H1 (cell line): ENCODE measurements around the gene PPP4R3C. TPM values are rescaled to one million over a fixed set of nuclear protein-coding genes. Genes with fewer than 3 reads are reported as not detected.

Experiments
- CTCF ChIA-PET: fragments of 300-600 bp; sonication (Branson Sonifier 250); formaldehyde crosslinking; loops from one replicate; lab custom pipeline; 2021; ENCODE audit not compliant: partially characterized antibody; lab: Charles Lee
- POLR2A ChIA-PET: fragments of 300-600 bp; sonication (Branson Sonifier 250); formaldehyde crosslinking; loops from one replicate; lab custom pipeline; 2021; ENCODE audit warnings: inconsistent platforms; ENCODE audit not compliant: partially characterized antibody; lab: Charles Lee
- DNase-seq, 2 experiments: peaks; one replicate each; pipeline versions ENCODE4 v3.0.0 to v3.0.0-alpha.2; 2010 to 2022; ENCODE audit warnings: low spot score in 2 of 2, low read depth in 1 of 2, mixed read lengths in 1 of 2
- FAIRE-seq: peaks from 2 replicates; lab custom pipeline; 2011; peaks lifted over from hg19 to GRCh38; lab: Jason Lieb, UNC
- H2AFZ ChIP-seq: 2 replicates; pipeline ENCODE4 v1.8.1; 2012; ENCODE audit warnings: low read length, inconsistent platforms
- H2AK5ac ChIP-seq: 2 replicates; pipeline ENCODE4 v1.6.1; 2013; ENCODE audit warnings: low read depth, low read length
- H2BK120ac ChIP-seq: replicated peaks from 2 replicates; pipeline ENCODE3; 2013; ENCODE audit warnings: low read depth, low read length, inconsistent platforms
- H2BK12ac ChIP-seq: 2 replicates; pipeline ENCODE4 v1.6.1; 2013; ENCODE audit warnings: low read depth, low read length
- H2BK15ac ChIP-seq: 2 replicates; pipeline ENCODE4 v1.6.1; 2013; ENCODE audit warnings: low read length
- H2BK20ac ChIP-seq: 2 replicates; pipeline ENCODE4 v1.6.1; 2013; ENCODE audit warnings: low read length
- H2BK5ac ChIP-seq: 2 replicates; pipeline ENCODE4 v1.6.1; 2013; ENCODE audit warnings: low read depth, low read length
- H3K14ac ChIP-seq: 2 replicates; pipeline ENCODE4 v1.6.1; 2013; ENCODE audit warnings: inconsistent platforms; ENCODE audit not compliant: insufficient read length
- H3K18ac ChIP-seq: 2 replicates; pipeline ENCODE4 v1.6.1; 2013; ENCODE audit warnings: low read length; ENCODE audit errors: extremely low read depth
- H3K23ac ChIP-seq: 2 replicates; pipeline ENCODE4 v1.6.1; 2013; ENCODE audit warnings: inconsistent platforms; ENCODE audit not compliant: insufficient read length
- H3K23me2 ChIP-seq: 2 replicates; pipeline ENCODE4 v1.6.1; 2013; ENCODE audit warnings: low read depth, low read length
- H3K27ac ChIP-seq: 2 replicates; pipeline ENCODE4 v1.6.1; 2011; ENCODE audit warnings: low read depth, low read length, inconsistent platforms
- H3K27me3 ChIP-seq, 4 experiments: replicated peaks in 1 of 4; 1 replicate in 1 of 4; 2 replicates in 3 of 4; pipeline versions ENCODE4 v1.6.1 to v1.8.1; 2011 to 2013; ENCODE audit warnings: low read length in 3 of 4, mild to moderate bottlenecking in 3 of 4, inconsistent platforms in 2 of 4, mixed read lengths in 2 of 4, moderate library complexity in 1 of 4; ENCODE audit not compliant: control insufficient read depth in 3 of 4, insufficient read depth in 3 of 4; ENCODE audit errors: extremely low read depth in 1 of 4
- H3K36me3 ChIP-seq, 4 experiments: 2 replicates each; pipeline versions ENCODE4 v1.6.1 to v1.8.1; 2011 to 2013; ENCODE audit warnings: mild to moderate bottlenecking in 4 of 4, low read length in 3 of 4, moderate library complexity in 2 of 4, control low read depth in 1 of 4, inconsistent platforms in 1 of 4; ENCODE audit not compliant: insufficient read depth in 4 of 4, control insufficient read depth in 2 of 4
- H3K4ac ChIP-seq: replicated peaks from 2 replicates; pipeline ENCODE3; 2013; ENCODE audit warnings: low read length, low read depth, mixed read lengths, inconsistent platforms; ENCODE audit not compliant: insufficient read length
- H3K4me1 ChIP-seq, 4 experiments: replicated peaks in 1 of 4; 1 replicate in 1 of 4; 2 replicates in 3 of 4; pipeline versions ENCODE4 v1.6.1 to v1.8.1; 2011 to 2013; ENCODE audit warnings: low read length in 3 of 4, inconsistent platforms in 2 of 4, mixed read lengths in 1 of 4; ENCODE audit not compliant: insufficient read depth in 4 of 4, control insufficient read depth in 3 of 4
- H3K4me2 ChIP-seq, 2 experiments: 2 replicates each; pipeline versions ENCODE4 v1.6.1 to v1.8.1; 2011 to 2013; ENCODE audit warnings: low read depth in 2 of 2, low read length in 2 of 2, control low read depth in 1 of 2, inconsistent platforms in 1 of 2, mild to moderate bottlenecking in 1 of 2; ENCODE audit not compliant: insufficient read depth in 1 of 2
- H3K4me3 ChIP-seq, 4 experiments: fragments of 200-600, 300-600 bp in 1 of 4; sonication (generic), shearing (Covaris generic), sonication (Bioruptor Twin) in 1 of 4; 2 replicates each; pipeline versions ENCODE4 v1.5.1 to v1.8.1; 2011 to 2016; ENCODE audit warnings: low read length in 4 of 4, low read depth in 3 of 4, control low read depth in 2 of 4, inconsistent platforms in 2 of 4, mild to moderate bottlenecking in 2 of 4, mixed read lengths in 1 of 4, moderate library complexity in 1 of 4; ENCODE audit not compliant: insufficient read depth in 2 of 4; ENCODE audit errors: extremely low read depth in 1 of 4
- H3K56ac ChIP-seq: replicated peaks from 2 replicates; pipeline ENCODE3; 2013; ENCODE audit warnings: low read depth, mild to moderate bottlenecking, mixed read lengths, low read length, inconsistent platforms; ENCODE audit not compliant: insufficient read length
- H3K79me1 ChIP-seq: 2 replicates; pipeline ENCODE4 v1.6.1; 2013; ENCODE audit warnings: low read depth, low read length, control low read depth
- H3K79me2 ChIP-seq, 2 experiments: 2 replicates each; pipeline versions ENCODE4 v1.6.1 to v1.8.1; 2012 to 2013; ENCODE audit warnings: low read length in 2 of 2, mild to moderate bottlenecking in 2 of 2, inconsistent platforms in 1 of 2; ENCODE audit not compliant: insufficient read depth in 2 of 2, control insufficient read depth in 1 of 2
- H3K9ac ChIP-seq, 4 experiments: replicated peaks in 1 of 4; 1 replicate in 1 of 4; 2 replicates in 3 of 4; pipeline versions ENCODE4 v1.6.1 to v1.8.1; 2011 to 2013; ENCODE audit warnings: low read depth in 3 of 4, low read length in 3 of 4, control low read depth in 2 of 4, mild to moderate bottlenecking in 2 of 4, moderate library complexity in 2 of 4, inconsistent platforms in 1 of 4; ENCODE audit errors: extremely low read depth in 1 of 4
- H3K9me3 ChIP-seq, 2 experiments: 2 replicates each; pipeline versions ENCODE4 v1.6.1 to v1.8.1; 2012 to 2013; ENCODE audit warnings: mild to moderate bottlenecking in 2 of 2, moderate library complexity in 2 of 2, control low read depth in 1 of 2, inconsistent platforms in 1 of 2, low read depth in 1 of 2, low read length in 1 of 2, mixed read lengths in 1 of 2; ENCODE audit not compliant: insufficient read depth in 2 of 2
- H4K20me1 ChIP-seq, 2 experiments: replicated peaks in 1 of 2; 2 replicates each; pipeline versions ENCODE3 to v1.8.1; 2011 to 2013; ENCODE audit warnings: inconsistent platforms in 2 of 2, low read length in 2 of 2, mild to moderate bottlenecking in 1 of 2; ENCODE audit not compliant: insufficient read depth in 2 of 2, control insufficient read depth in 1 of 2
- H4K5ac ChIP-seq: 2 replicates; pipeline ENCODE4 v1.6.1; 2013; ENCODE audit warnings: low read length, low read depth, mixed read lengths, inconsistent platforms; ENCODE audit not compliant: insufficient read length
- H4K8ac ChIP-seq: 2 replicates; pipeline ENCODE4 v1.8.0; 2013; ENCODE audit warnings: mild to moderate bottlenecking, moderate library complexity, low read length, inconsistent platforms; ENCODE audit not compliant: insufficient read depth; ENCODE audit errors: extremely low read depth
- H4K91ac ChIP-seq: replicated peaks from 2 replicates; pipeline ENCODE3; 2013; ENCODE audit warnings: low read length, mixed read lengths, inconsistent platforms; ENCODE audit not compliant: insufficient read length
- CREB1 ChIP-seq: IDR thresholded peaks from 2 replicates; pipeline ENCODE4 v1.6.1; 2012; ENCODE audit warnings: inconsistent platforms
- FOSL1 ChIP-seq: IDR thresholded peaks from 2 replicates; pipeline ENCODE4 v1.6.1; 2011; ENCODE audit warnings: mild to moderate bottlenecking, low read depth, low read length, moderate library complexity; ENCODE audit not compliant: insufficient read depth
- HDAC2 ChIP-seq, 2 experiments: fragments of 300-600 bp in 1 of 2; sonication (generic) in 1 of 2; IDR thresholded peaks; 2 replicates each; pipeline ENCODE4 v1.6.1; 2011 to 2012; ENCODE audit warnings: low read depth in 2 of 2, low read length in 2 of 2, mild to moderate bottlenecking in 2 of 2, moderate library complexity in 2 of 2, borderline replicate concordance in 1 of 2, inconsistent platforms in 1 of 2
- HDAC6 ChIP-seq: IDR thresholded peaks from one replicate; pipeline ENCODE4 v1.7.1; 2012; ENCODE audit warnings: low read depth, mild to moderate bottlenecking, inconsistent platforms, low read length, moderate library complexity
- POLR2AphosphoS5 ChIP-seq: IDR thresholded peaks from 2 replicates; pipeline ENCODE4 v1.6.1; 2011; ENCODE audit warnings: low read depth, low read length
- RAD21 ChIP-seq, 2 experiments: IDR thresholded peaks in 1 of 2; conservative IDR thresholded peaks in 1 of 2; 2 replicates each; pipeline ENCODE4 v1.6.1; 2011; ENCODE audit warnings: low read depth in 2 of 2, low read length in 2 of 2, improper control_type of control experiment in 1 of 2, inconsistent platforms in 1 of 2, mild to moderate bottlenecking in 1 of 2, moderate library complexity in 1 of 2
- SIN3A ChIP-seq, 2 experiments: IDR thresholded peaks in 1 of 2; conservative IDR thresholded peaks in 1 of 2; 2 replicates each; pipeline ENCODE4 v1.6.1; 2011 to 2012; ENCODE audit warnings: low read length in 2 of 2, improper control_type of control experiment in 1 of 2, low read depth in 1 of 2, mild to moderate bottlenecking in 1 of 2
- SIRT6 ChIP-seq: IDR thresholded peaks from one replicate; pipeline ENCODE4 v1.7.1; 2012; ENCODE audit warnings: low read length, inconsistent platforms
- SIX5 ChIP-seq: IDR thresholded peaks from 2 replicates; pipeline ENCODE4 v1.6.1; 2011; ENCODE audit warnings: mild to moderate bottlenecking, low read depth, low read length
- WGBS, 2 experiments: shearing (Covaris generic) in 1 of 2; methylation state at CpG; one replicate each; pipeline versions ENCODE4 v1.1.6 to v1.1.7; 2013 to 2015; ENCODE audit warnings: low lambda C conversion rate in 2 of 2, mixed read lengths in 2 of 2, inconsistent platforms in 1 of 2, low coverage in 1 of 2, missing lambda C conversion rate in 1 of 2; ENCODE audit not compliant: insufficient replicate concordance in 2 of 2, insufficient coverage in 1 of 2, insufficient read length in 1 of 2; ENCODE audit errors: extremely low coverage in 1 of 2, missing lambda C conversion rate in 1 of 2; 5-methylcytosine and 5-hydroxymethylcytosine counted together
- polyA plus RNA-seq, 7 experiments: library from polyadenylated mRNA; depleted of rRNA in 3 of 7; stranded (reverse) in 5 of 7; unstranded in 2 of 7; fragments of >200 nt in 5 of 7; fragments of 200-250 nt in 2 of 7; gene quantifications; 1 replicate in 5 of 7; 2 replicates in 1 of 7; 4 replicates in 1 of 7; pipeline versions ENCODE4 v1.2.1 to v1.2.3, GENCODE V29; 2011 to 2013; ENCODE audit warnings: missing spikeins in 2 of 7, mixed read lengths in 2 of 7
- total RNA-seq: library from RNA; stranded (reverse); fragmentation: NEBNext Ultra II Directional; extraction: Animal tissue kit (Norgen Biotek cat#: 25700); gene quantifications from 2 replicates; pipeline ENCODE4 v1.2.1, GENCODE V29; 2021
- TF ChIP-seq, protein P1 (sequence below): IDR thresholded peaks from 2 replicates; pipeline ENCODE4 v1.6.1; 2011; ENCODE audit warnings: low read length, improper control_type of control experiment

Gene PPP4R3C
- total and polyA plus RNA-seq, 2 of the 8 experiments (the other 6 are each of a cell fraction or from before 2014, with no cell fraction given) = not detected

DNA sequence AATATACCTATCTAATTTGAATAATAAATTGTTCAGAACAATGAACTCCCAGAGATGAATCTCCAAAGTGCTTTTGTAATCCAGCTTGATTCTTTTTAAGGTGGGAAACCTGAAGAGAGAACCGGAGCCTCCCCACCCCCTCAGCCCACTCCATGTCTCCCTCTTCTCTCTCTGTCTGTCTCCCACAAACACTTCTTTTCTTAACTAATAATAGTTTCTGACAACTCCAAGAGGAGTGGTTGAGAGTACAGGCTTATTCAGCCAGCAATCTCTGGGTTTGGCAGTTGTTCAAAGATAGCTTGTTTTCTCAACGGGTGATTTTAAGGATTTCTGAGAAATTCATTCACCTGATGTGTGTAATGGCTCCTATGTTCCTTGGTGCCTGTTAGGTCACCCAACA, 23.4 kb downstream of the PPP4R3C start:
- FAIRE-seq = no peak
- ChIA-PET POLR2A (no interaction called here), CTCF (interaction anchor here (0.6 kb wide), 1 partner anchor 593 kb away, joined by 3 read pairs; no protein-coding TSS in a partner anchor)
- no peaks in the 10 kb centered on the region for H3K4me1 ChIP-seq
- no peak overlapping the region for H3K56ac ChIP-seq
- H4K20me1 ChIP-seq = no peaks in the 10 kb centered on the region
- H3K14ac ChIP-seq = no peak overlapping the region
- no peak overlapping the region for H3K4me2 ChIP-seq
- H2AK5ac ChIP-seq = no peak overlapping the region
- H4K8ac ChIP-seq = no peak overlapping the region
- no peaks in the 10 kb centered on the region for H3K27me3 ChIP-seq
- no peak overlapping the region for H2BK120ac ChIP-seq
- H3K36me3 ChIP-seq = no peaks in the 10 kb centered on the region
- no peak overlapping the region for H3K27ac ChIP-seq
- no peak overlapping the region for H4K5ac ChIP-seq
- no peak overlapping the region for H3K4ac ChIP-seq
- WGBS, 2 experiments = 100% methylated on average over 1 of the region's 2 CpGs; no CpG with 5 or more reads in 1 of the 2 experiments
- no peaks in the 10 kb centered on the region for H3K9me3 ChIP-seq
- no peak overlapping the region for H4K91ac ChIP-seq
- no peaks in the 10 kb centered on the region for H3K79me2 ChIP-seq
- no peak overlapping the region for H3K18ac ChIP-seq
- H3K9ac ChIP-seq = no peak overlapping the region
- no peak overlapping the region for H2BK15ac ChIP-seq
- no peak overlapping the region for H3K23ac ChIP-seq
- no peaks in the 10 kb centered on the region for H3K23me2 ChIP-seq
- H2AFZ ChIP-seq = no peak overlapping the region
- no peak overlapping the region for H3K4me3 ChIP-seq
- no peak for DNase-seq
- H2BK12ac ChIP-seq = no peak overlapping the region
- no peaks in the 10 kb centered on the region for H3K79me1 ChIP-seq
- no peak overlapping the region for H2BK5ac ChIP-seq
- no peak overlapping the region for H2BK20ac ChIP-seq
- TF ChIP-seq FOSL1 = no peak
- TF ChIP-seq SIX5 = no peak
- no peak for TF ChIP-seq SIN3A (conservative IDR thresholded peaks at IDR 0.05 in 1 of 2, IDR thresholded peaks at IDR 0.05 in 1 of 2; ENCODE audit: low read depth in 1 of 2, low read length in 2 of 2)
- no peak for TF ChIP-seq POLR2AphosphoS5
- no peak for TF ChIP-seq RAD21 (IDR thresholded peaks at IDR 0.05 in 1 of 2, conservative IDR thresholded peaks at IDR 0.05 in 1 of 2; ENCODE audit: low read depth in 2 of 2, low read length in 2 of 2)
- TF ChIP-seq HDAC2 (IDR thresholded peaks at IDR 0.05; ENCODE audit: borderline replicate concordance in 1 of 2, low read depth in 2 of 2, low read length in 2 of 2) = no peak
- TF ChIP-seq CREB1 = no peak
- TF ChIP-seq, protein P1, sequence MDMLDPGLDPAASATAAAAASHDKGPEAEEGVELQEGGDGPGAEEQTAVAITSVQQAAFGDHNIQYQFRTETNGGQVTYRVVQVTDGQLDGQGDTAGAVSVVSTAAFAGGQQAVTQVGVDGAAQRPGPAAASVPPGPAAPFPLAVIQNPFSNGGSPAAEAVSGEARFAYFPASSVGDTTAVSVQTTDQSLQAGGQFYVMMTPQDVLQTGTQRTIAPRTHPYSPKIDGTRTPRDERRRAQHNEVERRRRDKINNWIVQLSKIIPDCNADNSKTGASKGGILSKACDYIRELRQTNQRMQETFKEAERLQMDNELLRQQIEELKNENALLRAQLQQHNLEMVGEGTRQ = no peak
- no peak for TF ChIP-seq HDAC6
- no peak for TF ChIP-seq SIRT6
